ENCODE measurements around the gene ACACA.

GRCh38 chr17:37206299-37206698, 200.3 kb downstream of the ACACA start:
- TF ChIP-seq GATA2 (IDR thresholded peaks at IDR 0.05; ENCODE audit: low read depth, low read length), result no peak
- no peak for TF ChIP-seq GATA3 (IDR thresholded peaks at IDR 0.05; ENCODE audit: low read depth, low read length)

Data from SH-SY5Y (cell line).